ENCODE measurements around the gene SH3D19.

The SH3D19 gene

DNA sequence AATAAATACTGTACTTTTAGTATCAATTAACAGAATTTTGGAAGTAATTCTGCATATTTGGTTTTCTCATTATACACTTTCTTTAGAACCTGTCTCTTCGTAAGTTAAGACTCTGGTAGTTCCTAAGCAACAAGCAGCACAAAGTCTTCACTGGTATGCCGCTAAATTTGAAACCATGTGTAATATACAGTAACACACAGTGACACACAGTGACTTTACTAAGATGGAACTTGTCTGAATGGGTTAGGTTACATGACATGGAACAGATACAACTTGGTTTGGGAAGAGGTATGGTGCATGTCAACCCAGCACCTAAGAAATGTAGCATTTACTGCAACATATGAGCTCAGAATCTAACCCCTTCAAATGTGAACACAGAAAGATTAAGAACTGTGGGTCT is 132.0 kb downstream of the SH3D19 start:
- TF ChIP-seq ZNF274 (IDR thresholded peaks at IDR 0.05; ENCODE audit: low read depth, low read length) = no peak
- no peak overlapping the region for H3K4me3 ChIP-seq (ENCODE audit: low read length)

DNA sequence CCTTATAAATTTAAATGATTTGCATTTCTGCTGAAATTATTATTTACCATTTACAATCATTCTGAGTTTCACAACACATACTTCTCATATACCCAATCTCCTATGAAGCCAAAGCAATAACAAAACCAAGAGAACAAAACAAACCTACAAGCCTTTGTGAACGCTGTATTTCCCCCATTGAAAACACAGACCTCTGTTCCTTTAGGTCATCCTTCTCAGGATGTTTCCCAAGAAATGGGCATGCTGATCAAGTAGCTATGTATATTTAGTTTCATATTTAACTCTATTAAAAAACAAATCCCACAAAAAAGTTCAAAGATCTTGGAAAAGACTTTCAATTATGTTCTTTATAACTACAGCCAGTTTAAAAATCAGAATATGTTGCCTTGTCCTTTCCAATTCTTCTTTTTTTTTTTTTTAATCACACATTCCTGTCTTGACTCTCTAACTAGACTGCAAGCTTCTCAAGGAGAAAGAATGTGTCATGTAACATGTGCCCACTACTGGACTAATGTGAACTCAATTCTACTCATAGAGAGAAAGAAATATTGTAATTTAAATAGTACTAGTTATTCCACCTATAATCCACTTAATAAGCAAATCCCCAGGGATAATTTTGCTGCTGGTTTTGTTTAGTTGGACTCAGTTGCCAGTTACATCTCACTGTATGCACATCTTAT is 132.7 kb downstream of the SH3D19 start:
- no peak for TF ChIP-seq ZNF274 (IDR thresholded peaks at IDR 0.05; ENCODE audit: low read depth, low read length)
- no peak overlapping the region for H3K4me3 ChIP-seq (ENCODE audit: low read length)

DNA sequence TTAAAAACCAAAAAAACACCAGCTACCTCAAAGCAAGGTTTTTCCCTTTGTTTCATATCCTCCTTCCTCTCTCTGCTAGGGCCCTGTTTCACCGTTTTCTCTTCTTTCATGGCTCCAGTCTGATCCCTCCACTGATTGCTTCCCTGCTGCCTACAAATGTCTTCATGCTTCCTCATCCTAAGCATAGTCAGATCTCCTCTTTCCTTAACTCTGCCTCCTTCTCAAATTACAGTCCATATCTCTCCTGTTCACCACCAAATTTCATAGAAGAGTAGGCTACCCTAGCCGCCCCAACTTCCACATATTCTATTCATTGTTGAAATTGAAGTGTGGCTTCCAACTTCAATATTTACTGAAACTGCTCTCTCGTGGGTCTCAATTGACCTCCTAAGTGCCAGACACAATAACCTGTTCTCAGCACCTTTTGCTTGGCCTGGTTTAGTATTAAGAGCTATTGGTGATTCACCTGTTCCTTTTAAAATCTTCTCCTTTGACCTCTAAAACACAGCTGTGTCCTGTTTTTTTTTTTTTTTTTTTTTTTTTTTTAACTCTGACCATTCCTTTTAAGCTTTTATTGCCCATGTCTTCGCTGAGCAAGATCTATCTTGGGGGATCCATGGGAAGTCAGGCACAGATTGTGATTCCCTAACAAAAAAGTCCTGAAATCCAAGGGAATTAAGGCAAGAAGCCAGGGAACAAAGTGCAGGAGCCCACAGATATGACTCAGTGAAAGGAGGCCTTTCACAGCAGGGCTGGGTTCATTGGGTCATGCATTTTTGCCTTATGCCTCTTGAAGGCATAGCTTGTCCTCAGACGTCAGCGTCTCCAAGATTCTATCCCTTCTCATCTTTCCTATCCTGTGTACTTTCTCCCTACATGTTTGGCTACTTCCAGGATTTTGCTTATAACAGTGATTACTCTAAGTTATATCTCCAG is 140.6 kb downstream of the SH3D19 start:
- H3K4me3 ChIP-seq (ENCODE audit: low read length) = no peak overlapping the region
- no peak for TF ChIP-seq ZNF274 (IDR thresholded peaks at IDR 0.05; ENCODE audit: low read depth, low read length)

DNA sequence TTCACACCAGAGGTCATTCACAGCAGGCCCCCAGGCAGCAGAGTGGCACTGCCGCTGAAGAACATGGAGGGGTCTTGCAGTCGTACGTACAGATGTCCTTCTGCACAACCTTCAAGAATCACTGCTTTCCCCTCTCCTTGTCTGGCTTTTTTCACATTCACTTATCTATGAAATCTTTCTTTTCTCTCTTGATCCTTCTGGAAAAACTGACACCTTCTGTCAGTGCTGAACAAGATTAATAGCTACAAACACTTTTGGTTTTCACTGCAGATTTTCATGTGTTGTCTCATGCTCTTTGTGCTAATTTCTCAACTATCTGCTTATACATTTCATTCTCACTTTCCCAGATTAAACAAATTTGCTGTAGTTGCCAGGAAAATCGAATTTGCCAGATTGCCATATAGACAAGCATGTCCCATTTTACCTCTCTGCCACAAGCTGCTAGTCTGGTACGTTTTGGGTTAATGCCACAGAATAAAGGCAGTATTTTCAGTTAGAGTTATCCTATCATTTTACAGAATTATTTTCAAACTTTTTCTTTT is 142.9 kb downstream of the SH3D19 start:
- TF ChIP-seq ZNF274 (IDR thresholded peaks at IDR 0.05; ENCODE audit: low read depth, low read length) = no peak
- no peak overlapping the region for H3K4me3 ChIP-seq (ENCODE audit: low read length)

DNA sequence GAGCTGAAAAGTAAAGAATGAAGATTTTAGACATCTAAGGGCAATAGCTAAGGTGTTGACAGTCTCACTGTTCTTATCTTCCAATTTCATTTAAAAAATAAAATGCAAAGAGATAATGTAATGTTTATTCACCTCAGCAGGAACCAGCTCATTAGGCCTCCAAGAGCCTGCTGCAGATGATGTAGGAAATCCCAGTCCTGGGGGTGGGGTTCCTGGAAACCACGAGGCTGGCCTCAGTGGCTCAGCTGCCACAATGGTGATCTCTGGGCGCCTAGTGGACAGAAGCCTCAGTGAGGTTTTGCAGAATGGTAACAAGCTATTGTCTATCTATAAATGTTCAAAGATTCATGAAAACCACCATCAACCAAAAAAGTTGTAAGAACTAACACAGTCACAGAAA is 148.7 kb downstream of the SH3D19 start:
- TF ChIP-seq ZNF274 (IDR thresholded peaks at IDR 0.05; ENCODE audit: low read depth, low read length) = no peak
- no peak overlapping the region for H3K4me3 ChIP-seq (ENCODE audit: low read length)

DNA sequence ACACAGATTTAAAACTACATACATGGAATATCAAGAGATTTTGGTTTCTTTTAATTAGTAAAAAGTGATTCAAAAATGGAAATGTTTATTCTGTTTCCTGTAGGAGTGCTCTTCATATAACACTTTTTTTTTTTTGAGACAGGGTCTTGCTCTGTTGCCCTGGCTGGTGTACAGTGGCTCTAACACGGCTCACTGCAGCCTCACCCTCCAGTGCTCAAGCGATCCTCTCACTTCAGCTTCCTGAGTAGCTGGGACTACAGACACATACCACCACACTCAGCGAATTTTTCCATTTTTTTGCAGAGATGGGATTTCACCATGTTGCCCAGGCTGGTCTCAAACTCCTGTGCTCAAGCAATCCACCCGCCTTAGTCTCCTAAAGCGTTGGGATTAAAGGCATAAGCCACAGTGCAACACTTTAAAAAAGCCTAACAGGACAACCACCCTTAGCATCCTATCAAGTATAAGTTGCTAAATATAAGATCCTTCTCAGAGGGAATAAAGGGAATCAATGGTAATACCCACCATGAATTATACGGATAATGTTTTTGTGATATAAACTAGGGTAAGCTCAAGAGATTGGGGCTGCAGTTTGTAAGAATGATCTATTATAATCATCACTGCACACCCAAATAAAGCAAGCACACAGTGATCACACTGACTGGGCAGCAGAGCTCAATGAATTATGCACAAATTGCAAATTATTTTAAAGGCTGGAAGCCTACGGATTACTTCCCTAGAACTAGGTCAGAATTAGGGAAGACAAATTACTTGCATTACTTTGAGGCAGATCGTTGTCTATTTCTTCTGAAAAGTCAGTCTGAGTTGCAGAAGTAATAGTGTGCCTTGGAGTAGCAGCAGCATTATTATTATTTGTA is 149.4 kb downstream of the SH3D19 start:
- no peak overlapping the region for H3K4me3 ChIP-seq (ENCODE audit: low read length)
- TF ChIP-seq ZNF274 (IDR thresholded peaks at IDR 0.05; ENCODE audit: low read depth, low read length) = no peak

DNA sequence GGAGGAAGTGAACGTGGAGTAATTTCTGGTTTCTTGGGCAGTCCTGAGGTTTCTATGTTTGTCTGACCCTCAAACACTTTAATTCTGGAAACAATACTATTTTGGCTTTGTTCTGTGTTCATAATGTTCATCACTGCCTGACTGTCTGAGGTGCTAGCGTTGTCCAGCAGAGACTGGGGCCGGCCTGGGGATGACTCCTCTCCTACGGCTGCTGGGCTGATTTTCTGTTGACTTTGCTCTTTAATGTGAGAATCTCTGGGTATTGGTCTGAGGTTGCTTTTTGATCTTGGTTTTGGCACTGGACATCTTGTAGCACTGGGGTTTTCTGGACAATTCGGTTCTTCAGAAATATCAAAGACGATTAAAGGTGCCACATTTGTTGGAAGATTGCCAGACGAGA is 150.2 kb downstream of the SH3D19 start:
- no peak for TF ChIP-seq ZNF274 (IDR thresholded peaks at IDR 0.05; ENCODE audit: low read depth, low read length)
- H3K4me3 ChIP-seq (ENCODE audit: low read length) = no peak overlapping the region

DNA sequence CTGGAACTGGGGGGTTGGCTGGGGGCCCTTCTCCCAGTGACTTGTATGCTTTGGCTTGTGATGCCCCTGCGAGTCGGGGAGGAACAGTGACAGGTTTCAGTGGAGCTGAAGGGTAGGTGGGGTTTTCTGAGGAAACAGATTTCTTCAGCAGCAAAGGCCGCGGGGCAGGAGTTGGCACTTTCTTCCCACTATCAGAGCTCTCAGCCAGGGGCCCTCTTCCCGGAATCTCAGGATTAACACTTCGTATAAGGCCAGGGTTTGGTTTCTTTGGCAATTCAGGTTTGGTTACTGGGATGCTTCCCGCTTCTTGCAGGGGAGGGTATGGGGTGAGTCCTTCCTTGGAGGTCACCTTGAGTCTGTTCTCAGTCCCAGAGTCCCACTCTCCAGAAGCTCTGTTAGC is 150.6 kb downstream of the SH3D19 start:
- H3K4me3 ChIP-seq (ENCODE audit: low read length) = no peak overlapping the region
- TF ChIP-seq ZNF274 (IDR thresholded peaks at IDR 0.05; ENCODE audit: low read depth, low read length) = no peak

DNA sequence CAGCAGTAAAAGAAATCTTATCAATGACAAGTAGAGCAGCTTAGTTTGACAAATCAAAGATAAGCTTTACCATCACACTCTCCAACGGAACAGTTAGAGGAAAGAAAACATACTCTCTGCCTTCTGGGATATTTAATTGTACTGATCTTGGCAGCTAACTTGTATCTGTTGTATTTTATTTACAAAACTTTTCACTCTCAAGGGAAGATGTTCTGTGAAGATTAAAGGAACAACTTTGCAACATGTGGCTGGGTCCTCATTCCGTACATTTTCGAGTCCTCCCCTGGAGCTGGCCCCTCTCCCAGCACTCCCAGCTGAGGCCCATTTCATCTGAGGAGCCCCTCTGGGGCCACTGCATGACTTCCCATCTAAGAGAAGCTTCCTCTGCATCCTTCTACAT is 151.5 kb downstream of the SH3D19 start:
- no peak overlapping the region for H3K4me3 ChIP-seq (ENCODE audit: low read length)
- TF ChIP-seq ZNF274 (IDR thresholded peaks at IDR 0.05; ENCODE audit: low read depth, low read length) = no peak

DNA sequence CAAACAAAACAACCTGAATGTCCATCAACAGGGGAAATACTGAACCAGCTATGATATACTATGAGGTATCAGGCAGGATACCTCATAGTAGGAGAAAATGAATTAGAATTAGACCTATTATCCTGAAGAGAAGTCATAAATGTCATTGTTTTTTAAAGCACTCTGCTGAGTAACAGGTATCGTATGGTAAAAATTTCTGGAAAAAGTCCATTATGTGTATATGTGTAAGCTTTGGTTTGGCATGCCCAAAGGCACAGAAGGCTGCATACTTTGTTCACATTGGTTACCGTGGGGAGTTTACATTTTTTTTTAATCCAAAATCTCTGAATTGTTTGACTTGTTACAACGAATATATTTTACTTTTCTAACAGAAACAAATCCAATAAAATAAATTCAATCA is 155.5 kb downstream of the SH3D19 start:
- no peak for TF ChIP-seq ZNF274 (IDR thresholded peaks at IDR 0.05; ENCODE audit: low read depth, low read length)
- no peak overlapping the region for H3K4me3 ChIP-seq (ENCODE audit: low read length)

DNA sequence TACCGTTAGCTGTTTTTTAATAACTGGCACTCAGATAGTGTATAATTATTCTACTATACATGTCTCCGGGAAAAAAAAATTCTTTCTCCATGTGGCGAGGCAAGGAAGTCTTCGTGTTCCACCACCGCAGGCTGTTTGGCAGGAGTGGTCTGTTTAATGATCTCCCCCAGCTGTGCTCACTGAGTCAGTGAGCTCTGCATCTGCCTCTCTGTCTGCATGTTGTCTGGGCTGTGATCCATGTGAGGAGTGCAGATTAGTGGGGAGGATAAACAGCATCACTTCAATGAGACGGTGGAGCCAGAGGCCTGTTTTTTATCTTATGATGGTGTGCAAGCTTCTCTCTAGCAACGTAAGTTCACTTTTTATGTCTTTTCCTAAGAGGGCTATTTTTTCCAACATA is 156.2 kb downstream of the SH3D19 start:
- H3K4me3 ChIP-seq (ENCODE audit: low read length) = no peak overlapping the region
- no peak for TF ChIP-seq ZNF274 (IDR thresholded peaks at IDR 0.05; ENCODE audit: low read depth, low read length)

DNA sequence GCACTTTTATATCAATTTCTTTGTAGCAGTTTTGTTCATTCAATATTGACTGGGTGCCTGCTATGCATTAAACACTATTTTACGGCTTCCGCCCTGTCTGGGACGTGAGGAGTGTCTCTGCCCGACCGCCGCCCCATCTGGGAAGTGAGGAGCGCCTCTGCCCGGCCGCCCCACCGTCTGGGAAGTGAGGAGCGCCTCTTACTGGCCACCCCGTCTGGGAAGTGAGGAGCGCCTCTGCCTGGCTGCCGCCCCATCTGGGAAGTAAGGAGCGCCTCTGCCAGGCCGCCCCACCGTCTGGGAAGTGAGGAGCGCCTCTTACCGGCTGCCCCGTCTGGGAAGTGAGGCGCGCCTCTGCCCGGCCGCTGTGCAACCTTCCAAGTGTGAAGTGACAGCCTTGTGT is 157.8 kb downstream of the SH3D19 start:
- H3K4me3 ChIP-seq (ENCODE audit: low read length) = no peak overlapping the region
- no peak for TF ChIP-seq ZNF274 (IDR thresholded peaks at IDR 0.05; ENCODE audit: low read depth, low read length)

DNA sequence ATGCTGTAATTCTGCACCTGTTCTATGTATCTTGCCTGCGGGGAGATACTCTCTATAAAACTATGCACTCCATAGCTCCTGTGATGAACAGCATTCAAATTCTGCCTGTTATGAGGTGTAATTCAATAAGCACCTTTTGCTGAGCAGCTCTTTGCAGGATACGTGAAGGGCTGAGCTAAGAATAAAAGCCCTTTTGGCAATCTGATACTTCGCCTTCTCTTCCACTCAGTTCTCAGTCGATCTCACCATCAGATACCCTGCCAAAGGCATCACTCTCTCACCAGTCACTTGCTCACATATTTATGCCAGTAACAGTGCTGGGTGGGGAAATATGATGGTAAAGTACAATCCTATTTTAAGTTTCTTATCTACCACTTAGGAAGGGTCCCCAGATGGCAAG is 158.8 kb downstream of the SH3D19 start:
- no peak for TF ChIP-seq ZNF274 (IDR thresholded peaks at IDR 0.05; ENCODE audit: low read depth, low read length)
- H3K4me3 ChIP-seq (ENCODE audit: low read length) = no peak overlapping the region
